Measurements from ENCODE around the gene OXER1.

DNA sequence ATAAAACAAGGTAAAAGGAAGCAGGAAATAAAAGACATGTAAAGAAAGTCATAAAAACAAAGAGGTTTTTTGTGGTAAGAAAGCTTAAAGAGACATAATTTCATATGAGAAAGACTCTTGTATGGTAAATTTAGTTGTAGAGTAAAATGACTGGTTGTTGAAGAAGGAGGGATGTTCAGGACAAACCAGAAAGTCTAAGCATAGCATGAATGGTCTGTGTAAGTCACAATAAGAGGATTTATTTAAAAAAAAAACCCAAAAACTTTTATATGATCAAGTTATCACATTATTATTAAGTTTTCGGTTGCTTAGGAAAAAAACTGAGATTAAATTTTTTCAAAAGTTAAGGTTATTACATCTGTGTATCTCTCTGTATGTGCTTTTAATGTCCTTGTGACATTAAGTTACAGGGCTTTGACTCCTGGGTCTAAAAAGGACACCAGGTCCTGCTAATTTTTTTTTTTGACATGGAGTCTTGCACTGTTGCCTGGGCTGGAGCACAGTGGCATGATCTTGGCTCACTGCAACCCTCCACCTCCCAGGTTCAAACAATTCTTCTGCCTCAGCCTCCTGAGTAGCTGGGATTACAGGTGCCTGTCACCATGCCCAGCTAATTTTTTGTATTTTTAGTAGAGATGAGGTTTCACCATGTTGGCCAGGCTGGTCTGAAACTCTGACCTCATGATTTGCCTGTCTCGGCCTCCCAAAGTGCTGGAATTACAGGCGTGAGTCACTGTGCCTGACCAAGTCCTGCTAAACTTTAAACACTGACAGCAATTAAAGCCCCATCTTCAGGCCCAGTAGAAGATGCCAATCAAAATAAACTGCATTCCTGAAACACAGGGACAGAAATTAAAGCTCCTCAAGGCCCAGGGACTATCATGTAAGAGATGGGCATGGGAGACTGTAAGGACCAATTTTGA, 14.2 kb upstream of the OXER1 start:
- TF ChIP-seq POLR2A (IDR thresholded peaks at IDR 0.05; ENCODE audit: low read length), result no peak
- no peak for TF ChIP-seq GATA1 (IDR thresholded peaks at IDR 0.05; ENCODE audit: low read depth, low read length)
